ENCODE data around the gene DKK2.

The DKK2 gene

GRCh38 chr4:107009196-107009968 lies 26.7 kb downstream of the DKK2 start:
- no peaks in the 10 kb centered on the region for H3K4me1 ChIP-seq (ENCODE audit: insufficient read depth, low read length)
- H3K27ac ChIP-seq (ENCODE audit: low read length), result no peak overlapping the region
- no peaks in the 10 kb centered on the region for H3K9me3 ChIP-seq (ENCODE audit: insufficient read depth, low read depth, low read length)

GRCh38 chr4:107008115-107008514 lies 28.0 kb downstream of the DKK2 start:
- H3K27ac ChIP-seq (ENCODE audit: low read length), result no peak overlapping the region
- no peaks in the 10 kb centered on the region for H3K36me3 ChIP-seq (ENCODE audit: insufficient read depth, low read depth, low read length)
- no peak overlapping the region for H3K4me3 ChIP-seq (ENCODE audit: low read length)
- no peaks in the 10 kb centered on the region for H3K27me3 ChIP-seq (ENCODE audit: insufficient read depth, low read length)
- no peak overlapping the region for H3K9ac ChIP-seq (ENCODE audit: low read depth, low read length)
- H3K4me1 ChIP-seq (ENCODE audit: insufficient read depth, low read length), result no peaks in the 10 kb centered on the region
- no peaks in the 10 kb centered on the region for H3K9me3 ChIP-seq (ENCODE audit: insufficient read depth, low read depth, low read length)

More at GRCh38 chr4:107009196-107009968, 26.7 kb downstream of the DKK2 start:
- H3K27me3 ChIP-seq (ENCODE audit: insufficient read depth, low read length), result no peaks in the 10 kb centered on the region
- no peak overlapping the region for H3K9ac ChIP-seq (ENCODE audit: low read depth, low read length)
- H3K4me3 ChIP-seq (ENCODE audit: low read length), result no peak overlapping the region
- no peaks in the 10 kb centered on the region for H3K36me3 ChIP-seq (ENCODE audit: insufficient read depth, low read depth, low read length)

GRCh38 chr4:107006218-107006617 lies 29.9 kb downstream of the DKK2 start:
- H3K4me3 ChIP-seq (ENCODE audit: low read length), result no peak overlapping the region
- no peaks in the 10 kb centered on the region for H3K36me3 ChIP-seq (ENCODE audit: insufficient read depth, low read depth, low read length)
- H3K27me3 ChIP-seq (ENCODE audit: insufficient read depth, low read length), result no peaks in the 10 kb centered on the region
- no peak overlapping the region for H3K27ac ChIP-seq (ENCODE audit: low read length)
- H3K4me1 ChIP-seq (ENCODE audit: insufficient read depth, low read length), result no peaks in the 10 kb centered on the region
- H3K9me3 ChIP-seq (ENCODE audit: insufficient read depth, low read depth, low read length), result no peaks in the 10 kb centered on the region
- H3K9ac ChIP-seq (ENCODE audit: low read depth, low read length), result no peak overlapping the region

GRCh38 chr4:106996490-106996889 lies 39.6 kb downstream of the DKK2 start:
- H3K27me3 ChIP-seq (ENCODE audit: insufficient read depth, low read length), result no peaks in the 10 kb centered on the region
- no peaks in the 10 kb centered on the region for H3K36me3 ChIP-seq (ENCODE audit: insufficient read depth, low read depth, low read length)
- H3K4me1 ChIP-seq (ENCODE audit: insufficient read depth, low read length), result no peaks in the 10 kb centered on the region; the same call in 1 of the 2 replicates
- H3K9ac ChIP-seq (ENCODE audit: low read depth, low read length), result no peak overlapping the region
- no peaks in the 10 kb centered on the region for H3K9me3 ChIP-seq (ENCODE audit: insufficient read depth, low read depth, low read length)
- H3K4me3 ChIP-seq (ENCODE audit: low read length), result no peak overlapping the region
- no peak overlapping the region for H3K27ac ChIP-seq (ENCODE audit: low read length)

- Histone ChIP-seq H3K27ac (ENCODE audit: low read length) (no peak overlapping the region), H3K36me3 (ENCODE audit: insufficient read depth, low read depth, low read length) (no peaks in the 10 kb centered on the region), H3K4me3 (ENCODE audit: low read length) (no peak overlapping the region), H3K27me3 (ENCODE audit: insufficient read depth, low read length) (no peaks in the 10 kb centered on the region), H3K4me1 (ENCODE audit: insufficient read depth, low read length) (no peaks in the 10 kb centered on the region; the same call in 1 of the 2 replicates), H3K9ac (ENCODE audit: low read depth, low read length) (no peak overlapping the region), H3K9me3 (ENCODE audit: insufficient read depth, low read depth, low read length) (no peaks in the 10 kb centered on the region)
These were observed 42.3 kb downstream of the DKK2 start for GRCh38 chr4:106993827-106994226.

- H3K4me1 ChIP-seq (ENCODE audit: insufficient read depth, low read length), result peaks cover 10% of the 10 kb centered on the region; the same call in 1 of the 2 replicates
- H3K27me3 ChIP-seq (ENCODE audit: insufficient read depth, low read length), result no peaks in the 10 kb centered on the region
- H3K4me3 ChIP-seq (ENCODE audit: low read length), result no peak overlapping the region
- H3K9ac ChIP-seq (ENCODE audit: low read depth, low read length), result no peak overlapping the region
- H3K9me3 ChIP-seq (ENCODE audit: insufficient read depth, low read depth, low read length), result no peaks in the 10 kb centered on the region
- H3K27ac ChIP-seq (ENCODE audit: low read length), result no peak overlapping the region
- no peaks in the 10 kb centered on the region for H3K36me3 ChIP-seq (ENCODE audit: insufficient read depth, low read depth, low read length)
These were observed 48.8 kb downstream of the DKK2 start for GRCh38 chr4:106987311-106987710.

GRCh38 chr4:106986486-106986885 lies 49.6 kb downstream of the DKK2 start:
- Histone ChIP-seq H3K9ac (ENCODE audit: low read depth, low read length) (no peak overlapping the region), H3K9me3 (ENCODE audit: insufficient read depth, low read depth, low read length) (no peaks in the 10 kb centered on the region), H3K36me3 (ENCODE audit: insufficient read depth, low read depth, low read length) (no peaks in the 10 kb centered on the region), H3K4me1 (ENCODE audit: insufficient read depth, low read length) (peaks cover 16% of the 10 kb centered on the region; the same call in 1 of the 2 replicates), H3K4me3 (ENCODE audit: low read length) (no peak overlapping the region), H3K27me3 (ENCODE audit: insufficient read depth, low read length) (no peaks in the 10 kb centered on the region), H3K27ac (ENCODE audit: low read length) (no peak overlapping the region)

GRCh38 chr4:106985830-106986229 lies 50.3 kb downstream of the DKK2 start:
- H3K4me1 ChIP-seq (ENCODE audit: insufficient read depth, low read length), result peaks cover 22% of the 10 kb centered on the region; the same call in 1 of the 2 replicates
- no peak overlapping the region for H3K4me3 ChIP-seq (ENCODE audit: low read length)
- no peaks in the 10 kb centered on the region for H3K36me3 ChIP-seq (ENCODE audit: insufficient read depth, low read depth, low read length)
- no peaks in the 10 kb centered on the region for H3K9me3 ChIP-seq (ENCODE audit: insufficient read depth, low read depth, low read length)
- H3K27ac ChIP-seq (ENCODE audit: low read length), result no peak overlapping the region
- no peak overlapping the region for H3K9ac ChIP-seq (ENCODE audit: low read depth, low read length)
- no peaks in the 10 kb centered on the region for H3K27me3 ChIP-seq (ENCODE audit: insufficient read depth, low read length)

GRCh38 chr4:106982711-106983211 lies 53.4 kb downstream of the DKK2 start:
- Histone ChIP-seq H3K36me3 (ENCODE audit: insufficient read depth, low read depth, low read length) (no peaks in the 10 kb centered on the region), H3K27me3 (ENCODE audit: insufficient read depth, low read length) (no peaks in the 10 kb centered on the region), H3K9me3 (ENCODE audit: insufficient read depth, low read depth, low read length) (peaks cover 3% of the 10 kb centered on the region; the same call in 1 of the 2 replicates), H3K4me1 (ENCODE audit: insufficient read depth, low read length) (peaks cover 29% of the 10 kb centered on the region; the same call in 1 of the 2 replicates), H3K9ac (ENCODE audit: low read depth, low read length) (no peak overlapping the region), H3K4me3 (ENCODE audit: low read length) (no peak overlapping the region), H3K27ac (ENCODE audit: low read length) (no peak overlapping the region)

GRCh38 chr4:106981431-106981830 lies 54.7 kb downstream of the DKK2 start:
- Histone ChIP-seq H3K9ac (ENCODE audit: low read depth, low read length) (no peak overlapping the region), H3K4me1 (ENCODE audit: insufficient read depth, low read length) (peaks cover 23% of the 10 kb centered on the region; the same call in 1 of the 2 replicates), H3K27me3 (ENCODE audit: insufficient read depth, low read length) (no peaks in the 10 kb centered on the region), H3K4me3 (ENCODE audit: low read length) (peak overlapping the region; percentile 40; the same call in 1 of the 2 replicates), H3K27ac (ENCODE audit: low read length) (peak overlapping the region; percentile 86), H3K9me3 (ENCODE audit: insufficient read depth, low read depth, low read length) (peaks cover 3% of the 10 kb centered on the region; the same call in 1 of the 2 replicates), H3K36me3 (ENCODE audit: insufficient read depth, low read depth, low read length) (no peaks in the 10 kb centered on the region)

- Histone ChIP-seq H3K9me3 (ENCODE audit: insufficient read depth, low read depth, low read length) (peaks cover 3% of the 10 kb centered on the region), H3K36me3 (ENCODE audit: insufficient read depth, low read depth, low read length) (no peaks in the 10 kb centered on the region), H3K9ac (ENCODE audit: low read depth, low read length) (no peak overlapping the region), H3K27me3 (ENCODE audit: insufficient read depth, low read length) (no peaks in the 10 kb centered on the region), H3K27ac (ENCODE audit: low read length) (no peak overlapping the region), H3K4me1 (ENCODE audit: insufficient read depth, low read length) (peaks cover 22% of the 10 kb centered on the region; the same call in 1 of the 2 replicates), H3K4me3 (ENCODE audit: low read length) (no peak overlapping the region)
These were observed 56.6 kb downstream of the DKK2 start for GRCh38 chr4:106979476-106979875.

All from iPS-20b (cell line).